ENCODE data around the gene GAB2.
A peak's percentile ranks its signal among the peaks of the same experiment; 100 is the strongest.

The GAB2 gene

GRCh38 chr11:78428266-78428636, 10.6 kb upstream of the GAB2 start:
- TF ChIP-seq CTCF (IDR thresholded peaks at IDR 0.05; ENCODE audit: low read depth, low read length), result no peak
- no peak overlapping the region for H3K4me3 ChIP-seq (replicated peaks in 1 of 2; ENCODE audit: low read depth in 2 of 2, low read length in 2 of 2)

DNA sequence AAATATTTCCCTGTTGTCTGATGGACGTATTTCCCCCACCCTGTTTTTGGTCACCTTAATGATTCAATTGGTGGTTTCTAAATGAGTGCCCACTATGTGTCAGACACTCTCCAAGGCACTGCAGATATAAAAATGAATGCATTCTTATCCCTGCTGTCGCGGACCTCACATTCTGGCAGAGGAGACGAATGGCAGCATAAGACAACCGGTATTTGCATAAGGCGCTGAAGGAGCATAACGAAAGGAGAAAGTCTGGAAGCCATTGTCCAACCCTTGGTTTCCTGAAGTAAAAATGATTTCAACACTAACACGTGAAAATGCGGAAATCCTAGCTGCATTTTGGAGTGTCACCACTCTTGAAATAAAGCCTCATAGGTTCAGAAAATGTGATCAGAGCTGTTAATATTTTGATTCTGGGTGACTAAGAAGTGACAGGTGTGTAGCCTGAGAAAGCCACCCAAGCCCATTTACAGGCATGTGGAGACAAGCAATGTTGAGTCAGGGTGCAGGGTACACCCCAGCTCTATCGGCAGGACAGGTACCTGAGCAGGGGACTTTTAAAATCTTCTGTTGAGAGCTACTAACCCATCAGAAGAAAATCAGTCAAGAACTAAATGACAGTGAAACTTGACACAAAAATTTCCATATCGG, 10.1 kb upstream of the GAB2 start:
- no peak for TF ChIP-seq CTCF (IDR thresholded peaks at IDR 0.05; ENCODE audit: low read depth, low read length)
- no peak for DNase-seq (ENCODE audit: low read depth in 2 of 2)
- no peak overlapping the region for H3K4me3 ChIP-seq (replicated peaks in 1 of 2; ENCODE audit: low read depth in 2 of 2, low read length in 2 of 2)

More at GRCh38 chr11:78428266-78428636, 10.6 kb upstream of the GAB2 start:
- no peak for DNase-seq (ENCODE audit: low read depth in 2 of 2)

GRCh38 chr11:78426845-78427244, 9.2 kb upstream of the GAB2 start:
- no peak for TF ChIP-seq CTCF (IDR thresholded peaks at IDR 0.05; ENCODE audit: low read depth, low read length)
- DNase-seq (ENCODE audit: low read depth in 2 of 2), result no peak
- H3K4me3 ChIP-seq (replicated peaks in 1 of 2; ENCODE audit: low read depth in 2 of 2, low read length in 2 of 2), result no peak overlapping the region

DNA sequence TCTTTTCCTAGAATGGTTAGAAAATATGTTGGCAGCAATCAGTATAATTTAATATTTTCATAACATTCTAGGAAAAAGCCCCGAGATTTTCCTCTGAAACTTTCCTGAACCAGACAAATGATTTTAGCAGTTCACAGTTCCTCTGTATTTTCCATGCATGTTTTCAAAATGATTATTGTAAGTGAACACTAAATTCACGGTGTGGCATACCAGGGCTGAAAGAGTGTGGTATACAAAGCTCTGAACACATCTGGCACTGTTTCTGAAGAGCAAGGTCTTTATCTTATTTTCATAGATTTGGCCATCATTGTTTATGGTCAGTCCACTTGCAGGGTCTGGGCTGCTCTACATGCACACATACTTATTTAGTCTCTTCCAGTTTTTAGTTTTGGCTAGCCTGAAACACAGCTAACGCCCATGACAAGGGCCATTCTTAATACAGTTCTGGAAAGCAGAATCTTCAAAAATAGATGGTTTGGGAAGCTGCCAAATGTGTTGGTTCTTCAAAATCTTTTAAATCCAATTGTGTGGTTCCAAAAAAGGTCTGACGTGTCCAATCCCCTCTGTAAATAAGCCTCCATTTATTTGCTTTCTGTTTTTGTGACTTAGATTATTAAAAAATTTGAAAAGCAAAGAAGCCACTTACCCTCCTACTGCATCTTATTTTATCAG, 7.9 kb upstream of the GAB2 start:
- no peak for DNase-seq (ENCODE audit: low read depth in 2 of 2)
- TF ChIP-seq CTCF (IDR thresholded peaks at IDR 0.05; ENCODE audit: low read depth, low read length), result no peak
- no peak overlapping the region for H3K4me3 ChIP-seq (replicated peaks in 1 of 2; ENCODE audit: low read depth in 2 of 2, low read length in 2 of 2)

DNA sequence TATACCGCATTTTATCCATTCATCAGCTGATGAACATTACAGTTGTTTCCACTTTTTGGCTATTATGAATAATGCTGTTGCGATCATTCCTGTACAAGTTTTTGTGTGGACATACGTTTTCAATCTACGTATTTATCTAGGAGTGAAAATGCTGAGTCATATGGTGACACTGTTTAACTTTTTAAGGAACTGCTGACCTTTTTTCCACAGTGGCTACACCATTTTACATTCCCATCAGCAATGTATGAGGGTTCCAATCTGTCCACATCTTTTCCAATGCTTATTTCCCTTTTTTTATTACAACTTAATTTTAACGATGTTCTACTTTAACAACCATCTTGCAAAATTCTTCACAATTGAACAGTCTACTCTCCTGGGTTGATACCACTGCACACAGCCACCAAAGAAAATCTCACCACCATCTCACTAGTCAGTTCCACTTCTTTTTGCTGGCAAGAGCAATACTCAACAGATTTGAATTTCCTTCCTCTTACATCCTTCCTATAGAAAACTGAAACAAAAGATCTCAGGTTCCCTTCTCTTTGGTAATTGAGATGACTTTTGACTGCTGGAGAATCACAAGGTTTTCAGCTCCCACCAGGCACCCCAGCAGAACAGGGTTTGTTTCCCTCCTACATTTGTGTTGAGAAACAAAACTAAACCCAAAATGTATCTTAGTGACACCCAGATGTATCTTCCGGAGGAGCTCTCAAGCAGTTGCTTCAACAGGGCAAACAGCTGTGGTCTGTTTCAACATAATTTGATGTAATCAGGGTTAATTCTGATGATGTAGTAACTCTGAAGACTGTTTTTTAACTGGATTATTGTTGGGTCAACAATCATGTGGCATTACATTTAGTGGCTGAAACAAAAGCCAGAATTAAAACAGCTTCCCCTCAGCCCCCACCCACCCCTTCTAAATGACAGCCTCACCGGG, 7.0 kb upstream of the GAB2 start:
- H3K4me3 ChIP-seq (replicated peaks in 1 of 2; ENCODE audit: low read depth in 2 of 2, low read length in 2 of 2), result no peak overlapping the region
- TF ChIP-seq CTCF (IDR thresholded peaks at IDR 0.05; ENCODE audit: low read depth, low read length), result no peak
- DNase-seq (ENCODE audit: low read depth in 2 of 2), result peak; percentile 63 to 70

DNA sequence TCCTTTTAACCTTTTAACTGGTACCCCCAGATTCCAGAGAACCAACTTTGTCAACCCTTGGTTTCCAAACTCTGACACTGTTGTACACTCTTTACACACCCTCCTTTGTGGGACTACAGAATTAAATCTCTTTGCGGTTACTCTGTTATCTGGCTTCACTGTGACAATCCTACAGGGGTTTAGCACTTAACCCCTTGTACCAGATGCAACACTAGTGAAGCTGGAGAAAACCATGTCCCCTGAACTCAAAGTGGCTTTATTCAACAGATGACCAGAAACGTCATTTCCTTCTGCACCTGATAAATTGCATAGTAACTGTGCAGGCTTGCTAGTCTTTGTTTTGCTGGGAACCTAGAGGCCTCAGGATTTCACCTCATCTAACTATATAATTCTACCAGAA, 5.6 kb upstream of the GAB2 start:
- no peak overlapping the region for H3K4me3 ChIP-seq (replicated peaks in 1 of 2; ENCODE audit: low read depth in 2 of 2, low read length in 2 of 2)
- TF ChIP-seq CTCF (IDR thresholded peaks at IDR 0.05; ENCODE audit: low read depth, low read length), result no peak
- DNase-seq (ENCODE audit: low read depth in 2 of 2), result no peak

Measured in cardiac fibroblast (primary cell).